ENCODE data around the gene MRPL4.

DNA sequence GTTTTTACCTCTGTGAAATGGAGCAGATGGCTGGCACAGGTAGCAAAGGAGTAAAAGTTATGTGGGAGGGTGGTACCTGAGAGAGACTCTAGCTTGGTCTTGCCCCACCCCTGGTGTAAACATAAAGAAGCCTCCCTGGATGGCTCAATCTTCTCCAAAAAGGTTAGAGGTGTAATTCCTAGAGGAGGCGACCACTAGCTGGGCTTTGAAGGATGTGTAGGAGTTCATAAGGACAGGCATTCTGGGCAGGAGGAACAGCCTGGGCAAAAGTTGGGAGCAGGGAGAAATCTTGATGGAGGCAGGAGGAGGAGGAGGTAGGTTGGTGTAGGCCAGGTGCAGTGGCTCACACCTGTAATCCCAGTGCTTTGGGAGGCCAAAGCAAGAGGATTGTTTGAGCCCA, 26.9 kb downstream of the MRPL4 start:
- TF ChIP-seq, protein P1, sequence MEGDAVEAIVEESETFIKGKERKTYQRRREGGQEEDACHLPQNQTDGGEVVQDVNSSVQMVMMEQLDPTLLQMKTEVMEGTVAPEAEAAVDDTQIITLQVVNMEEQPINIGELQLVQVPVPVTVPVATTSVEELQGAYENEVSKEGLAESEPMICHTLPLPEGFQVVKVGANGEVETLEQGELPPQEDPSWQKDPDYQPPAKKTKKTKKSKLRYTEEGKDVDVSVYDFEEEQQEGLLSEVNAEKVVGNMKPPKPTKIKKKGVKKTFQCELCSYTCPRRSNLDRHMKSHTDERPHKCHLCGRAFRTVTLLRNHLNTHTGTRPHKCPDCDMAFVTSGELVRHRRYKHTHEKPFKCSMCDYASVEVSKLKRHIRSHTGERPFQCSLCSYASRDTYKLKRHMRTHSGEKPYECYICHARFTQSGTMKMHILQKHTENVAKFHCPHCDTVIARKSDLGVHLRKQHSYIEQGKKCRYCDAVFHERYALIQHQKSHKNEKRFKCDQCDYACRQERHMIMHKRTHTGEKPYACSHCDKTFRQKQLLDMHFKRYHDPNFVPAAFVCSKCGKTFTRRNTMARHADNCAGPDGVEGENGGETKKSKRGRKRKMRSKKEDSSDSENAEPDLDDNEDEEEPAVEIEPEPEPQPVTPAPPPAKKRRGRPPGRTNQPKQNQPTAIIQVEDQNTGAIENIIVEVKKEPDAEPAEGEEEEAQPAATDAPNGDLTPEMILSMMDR (IDR thresholded peaks at IDR 0.05): no peak
- TF ChIP-seq ZFX (IDR thresholded peaks at IDR 0.05; ENCODE audit: borderline replicate concordance): no peak

All from 22Rv1 (cell line).